Endometrial microvascular endothelial cells (primary cell): Measurements from ENCODE around the gene SSNA1. TPM values are rescaled to one million over a fixed set of nuclear protein-coding genes. Genes with fewer than 3 reads are reported as not detected.

Experiments used
- in situ Hi-C: cut with HindIII; loops from 2 replicates; pipeline ENCODE4 v1.10.0; 2017; ENCODE audit warnings: low sequenced_read_pairs, low pct_unique_long_range_greater_than_20kb; ENCODE audit errors: inconsistent ontology term
- total RNA-seq: library from RNA; depleted of rRNA; stranded (reverse); fragments of >200 nt; gene quantifications from one replicate; pipeline ENCODE4 v1.2.3, GENCODE V29; 2015; ENCODE audit errors: inconsistent ontology term

The SSNA1 gene
- 117 TPM for total RNA-seq

- in situ Hi-C loops, result no loop called here
These were observed at the start of gene SSNA1, which contains the start of gene ANAPC2 for GRCh38 chr9:137188490-137189296. TSS of gene SSNA1 (plus strand) at chr9:137188676. CDS start at chr9:137188727, 51 bp downstream. TSS of gene ANAPC2 (minus strand) at chr9:137188560. CDS start at chr9:137188532, 28 bp downstream.

- in situ Hi-C loops, result no loop called here
These were observed 49.6 kb upstream of the SSNA1 start, which contains the start of gene GRIN1 for GRCh38 chr9:137138722-137139467. TSS of gene GRIN1 (plus strand) at chr9:137139154. CDS start at chr9:137139487, 333 bp downstream.

GRCh38 chr9:137139468-137140150, 48.9 kb upstream of the SSNA1 start:
- in situ Hi-C loops, result no loop called here

GRCh38 chr9:137140151-137141012, 48.1 kb upstream of the SSNA1 start:
- in situ Hi-C loops, result no loop called here

- in situ Hi-C loops, result no loop called here
These were observed 47.2 kb upstream of the SSNA1 start for GRCh38 chr9:137141050-137141810.

- in situ Hi-C loops, result no loop called here
These were observed 46.2 kb upstream of the SSNA1 start for GRCh38 chr9:137141976-137142936.

- in situ Hi-C loops, result no loop called here
These were observed 45.0 kb upstream of the SSNA1 start for GRCh38 chr9:137143459-137143858.

- in situ Hi-C loops, result no loop called here
These were observed 42.5 kb upstream of the SSNA1 start for GRCh38 chr9:137145731-137146526.

- in situ Hi-C loops, result no loop called here
These were observed 42.0 kb upstream of the SSNA1 start for GRCh38 chr9:137146527-137146918.

GRCh38 chr9:137147091-137147792, 41.2 kb upstream of the SSNA1 start:
- in situ Hi-C loops, result no loop called here

GRCh38 chr9:137147793-137148160, 40.7 kb upstream of the SSNA1 start:
- in situ Hi-C loops, result no loop called here

GRCh38 chr9:137148242-137148641, 40.2 kb upstream of the SSNA1 start:
- in situ Hi-C loops, result no loop called here

GRCh38 chr9:137148661-137149060, 39.8 kb upstream of the SSNA1 start:
- in situ Hi-C loops, result no loop called here

- in situ Hi-C loops, result no loop called here
These were observed 39.1 kb upstream of the SSNA1 start for GRCh38 chr9:137149363-137149762.

- in situ Hi-C loops, result loop anchor here (25.0 kb wide), 1 partner anchor 213 kb away; the partner anchor contains the start of genes C8G and FBXW5
These were observed 38.4 kb upstream of the SSNA1 start for GRCh38 chr9:137149942-137150616.
